Mesendoderm (in vitro differentiated cells): ENCODE data around the gene PMEL.

Experiments
- DNase-seq: peaks from one replicate; pipeline ENCODE4 v3.0.0; 2013
- H2AK5ac ChIP-seq: 2 replicates; pipeline ENCODE4 v1.6.1; 2013; ENCODE audit warnings: low read length, inconsistent platforms
- H2BK120ac ChIP-seq: 2 replicates; pipeline ENCODE4 v1.6.1; 2013; ENCODE audit warnings: low read depth, mild to moderate bottlenecking, low read length, moderate library complexity, mixed read lengths
- H2BK15ac ChIP-seq: replicated peaks from 2 replicates; pipeline ENCODE4 v1.6.1; 2013; ENCODE audit warnings: low read depth, mild to moderate bottlenecking, moderate library complexity
- H2BK5ac ChIP-seq: 2 replicates; pipeline ENCODE4 v1.6.1; 2013; ENCODE audit warnings: low read length, inconsistent platforms
- H3K18ac ChIP-seq: 2 replicates; pipeline ENCODE4 v1.6.1; 2013; ENCODE audit warnings: mild to moderate bottlenecking, low read length, mixed read lengths
- H3K23ac ChIP-seq: one replicate; pipeline ENCODE4 v1.6.1; 2013; ENCODE audit warnings: low read length
- H3K27ac ChIP-seq: 2 replicates; pipeline ENCODE4 v1.5.1; 2013; ENCODE audit warnings: low read depth, mild to moderate bottlenecking, inconsistent platforms, low read length, moderate library complexity
- H3K27me3 ChIP-seq: 2 replicates; pipeline ENCODE4 v1.6.1; 2013; ENCODE audit warnings: low read length, control low read depth, mild to moderate bottlenecking, inconsistent platforms; ENCODE audit not compliant: insufficient read depth, poor library complexity
- H3K36me3 ChIP-seq: 2 replicates; pipeline ENCODE4 v1.6.1; 2013; ENCODE audit warnings: low read length, inconsistent platforms; ENCODE audit not compliant: control insufficient read depth, insufficient read depth
- H3K4ac ChIP-seq: one replicate; pipeline ENCODE4 v1.6.1; 2013; ENCODE audit warnings: low read depth, mild to moderate bottlenecking, low read length, moderate library complexity
- H3K4me1 ChIP-seq: 2 replicates; pipeline ENCODE4 v1.6.1; 2013; ENCODE audit warnings: low read depth, low read length, inconsistent platforms; ENCODE audit not compliant: control insufficient read depth
- H3K4me2 ChIP-seq: 2 replicates; pipeline ENCODE4 v1.6.1; 2013; ENCODE audit warnings: low read length
- H3K4me3 ChIP-seq: 2 replicates; pipeline ENCODE4 v1.5.1; 2013; ENCODE audit warnings: mild to moderate bottlenecking, low read length
- H3K56ac ChIP-seq: one replicate; pipeline ENCODE4 v1.6.1; 2013; ENCODE audit warnings: low read length
- H3K79me1 ChIP-seq: 2 replicates; pipeline ENCODE4 v1.6.1; 2013; ENCODE audit warnings: low read length, inconsistent platforms
- H3K79me2 ChIP-seq: 2 replicates; pipeline ENCODE4 v1.6.1; 2013; ENCODE audit warnings: mild to moderate bottlenecking, low read length; ENCODE audit not compliant: control insufficient read depth, insufficient read depth
- H3K9ac ChIP-seq: 2 replicates; pipeline ENCODE4 v1.6.1; 2013; ENCODE audit warnings: low read length, inconsistent platforms
- H4K5ac ChIP-seq: one replicate; pipeline ENCODE4 v1.6.1; 2013; ENCODE audit warnings: low read length
- H4K8ac ChIP-seq: one replicate; pipeline ENCODE4 v1.6.1; 2013; ENCODE audit warnings: low read depth, mild to moderate bottlenecking, control low read depth, low read length, moderate library complexity
- WGBS: extraction: QIAGEN DNeasy Blood & Tissue Kit; methylation state at CpG from one replicate; pipeline ENCODE4 v1.1.7; 2013; ENCODE audit warnings: low lambda C conversion rate, missing lambda C conversion rate; ENCODE audit not compliant: insufficient coverage; ENCODE audit errors: extremely low coverage; 5-methylcytosine and 5-hydroxymethylcytosine counted together

The PMEL gene

GRCh38 chr12:55912908-55913307, 52.9 kb downstream of the PMEL start:
- H2AK5ac ChIP-seq = no peak overlapping the region
- H3K4me3 ChIP-seq = no peak overlapping the region
- H3K4me2 ChIP-seq = no peak overlapping the region
- H3K4me1 ChIP-seq = no peaks in the 10 kb centered on the region
- no peak overlapping the region for H3K56ac ChIP-seq
- no peak overlapping the region for H2BK120ac ChIP-seq
- no peak overlapping the region for H4K5ac ChIP-seq
- no peak overlapping the region for H3K4ac ChIP-seq
- H3K27ac ChIP-seq = no peak overlapping the region
- no peak overlapping the region for H3K9ac ChIP-seq
- peaks cover 9% of the 10 kb centered on the region for H3K79me1 ChIP-seq
- no peak overlapping the region for H2BK5ac ChIP-seq
- no CpG with 5 or more reads among the region's 4 CpGs for WGBS
- no peak overlapping the region for H2BK15ac ChIP-seq
- no peak overlapping the region for H3K23ac ChIP-seq
- H3K79me2 ChIP-seq = peaks cover 22% of the 10 kb centered on the region
- H3K36me3 ChIP-seq = no peaks in the 10 kb centered on the region
- no peak overlapping the region for H4K8ac ChIP-seq
- H3K27me3 ChIP-seq = no peaks in the 10 kb centered on the region
- no peak overlapping the region for H3K18ac ChIP-seq
- DNase-seq = no peak

GRCh38 chr12:55909513-55909884, 56.3 kb downstream of the PMEL start:
- Histone ChIP-seq H2BK5ac (no peak overlapping the region), H2BK120ac (no peak overlapping the region), H3K27ac (no peak overlapping the region), H3K36me3 (no peaks in the 10 kb centered on the region), H2BK15ac (no peak overlapping the region), H4K5ac (no peak overlapping the region), H3K56ac (no peak overlapping the region), H3K4me1 (no peaks in the 10 kb centered on the region), H3K4ac (no peak overlapping the region), H3K4me2 (no peak overlapping the region), H3K79me2 (peaks cover 10% of the 10 kb centered on the region), H3K9ac (no peak overlapping the region), H3K79me1 (peaks cover 9% of the 10 kb centered on the region), H3K4me3 (no peak overlapping the region), H4K8ac (no peak overlapping the region), H3K23ac (no peak overlapping the region), H2AK5ac (no peak overlapping the region), H3K27me3 (no peaks in the 10 kb centered on the region), H3K18ac (no peak overlapping the region)
- WGBS = no CpG with 5 or more reads among the region's 2 CpGs
- DNase-seq = no peak

GRCh38 chr12:55908726-55909512, 56.9 kb downstream of the PMEL start:
- no peak for DNase-seq
- no peak overlapping the region for H3K9ac ChIP-seq
- no peak overlapping the region for H2BK5ac ChIP-seq
- no peaks in the 10 kb centered on the region for H3K4me1 ChIP-seq
- H3K4me2 ChIP-seq = no peak overlapping the region
- H2BK15ac ChIP-seq = no peak overlapping the region
- H3K27me3 ChIP-seq = no peaks in the 10 kb centered on the region
- no peak overlapping the region for H3K56ac ChIP-seq
- no peak overlapping the region for H2AK5ac ChIP-seq
- peak overlapping the region; percentile 28 for H4K8ac ChIP-seq
- H3K27ac ChIP-seq = peak overlapping the region; percentile 12
- no peaks in the 10 kb centered on the region for H3K36me3 ChIP-seq
- peaks cover 8% of the 10 kb centered on the region for H3K79me1 ChIP-seq
- H3K4me3 ChIP-seq = no peak overlapping the region
- no peak overlapping the region for H2BK120ac ChIP-seq
- H3K4ac ChIP-seq = no peak overlapping the region
- no peak overlapping the region for H4K5ac ChIP-seq
- no CpG with 5 or more reads among the region's 8 CpGs for WGBS
- peaks cover 7% of the 10 kb centered on the region for H3K79me2 ChIP-seq
- H3K18ac ChIP-seq = no peak overlapping the region
- no peak overlapping the region for H3K23ac ChIP-seq

- peaks cover 2% of the 10 kb centered on the region for H3K79me2 ChIP-seq
- H3K4me1 ChIP-seq = no peaks in the 10 kb centered on the region
- H2BK120ac ChIP-seq = no peak overlapping the region
- peaks cover 2% of the 10 kb centered on the region for H3K36me3 ChIP-seq
- no peak overlapping the region for H3K18ac ChIP-seq
- no peak overlapping the region for H2BK15ac ChIP-seq
- WGBS = no CpG with 5 or more reads among the region's 1 CpG
- no peak overlapping the region for H4K8ac ChIP-seq
- no peak overlapping the region for H3K4ac ChIP-seq
- H3K4me2 ChIP-seq = no peak overlapping the region
- no peak overlapping the region for H3K23ac ChIP-seq
- no peak overlapping the region for H3K27ac ChIP-seq
- no peak overlapping the region for H2BK5ac ChIP-seq
- no peak overlapping the region for H4K5ac ChIP-seq
- no peak for DNase-seq
- H3K56ac ChIP-seq = no peak overlapping the region
- no peak overlapping the region for H2AK5ac ChIP-seq
- H3K9ac ChIP-seq = no peak overlapping the region
- H3K27me3 ChIP-seq = no peaks in the 10 kb centered on the region
- H3K79me1 ChIP-seq = peaks cover 4% of the 10 kb centered on the region
- no peak overlapping the region for H3K4me3 ChIP-seq
Measured at GRCh38 chr12:55906056-55906455, 59.8 kb downstream of the PMEL start.
